Sigmoid colon (tissue), 7 donors: Measurements from ENCODE around the gene DPY19L3. TPM values are rescaled to one million over a fixed set of nuclear protein-coding genes. Genes with fewer than 3 reads are reported as not detected.
"Not testable (repeated sequence)": the region's sequence is repeated elsewhere in the genome, so short reads cannot be mapped to it uniquely, and the experiment has no call there.

Source experiments
- DNase-seq: peaks from one replicate; pipeline ENCODE4 v3.0.0-alpha.2; 2019
- H3K27ac ChIP-seq, 4 donors: fragments of 200-600 bp; sonication (generic); one replicate each; pipeline ENCODE4 v1.5.1; 2016 to 2019; ENCODE audit warnings: mild to moderate bottlenecking in 1 of 4
- H3K27me3 ChIP-seq, 3 donors: fragments of 200-600 bp; sonication (generic); one replicate each; pipeline ENCODE4 v1.5.1; 2019; ENCODE audit warnings: mild to moderate bottlenecking in 1 of 3
- H3K36me3 ChIP-seq, 4 donors: fragments of 200-600 bp; sonication (generic); one replicate each; pipeline ENCODE4 v1.5.1; 2016 to 2019
- H3K4me1 ChIP-seq, 4 donors: fragments of 200-600 bp; sonication (generic); one replicate each; pipeline ENCODE4 v1.5.1; 2017 to 2019
- H3K4me3 ChIP-seq, 4 donors: fragments of 200-600 bp; sonication (generic); one replicate each; pipeline ENCODE4 v1.5.1; 2017 to 2019; ENCODE audit warnings: mild to moderate bottlenecking in 2 of 4, moderate library complexity in 1 of 4
- H3K9me3 ChIP-seq, 4 donors: fragments of 200-600 bp in 3 of 4; sonication (generic) in 3 of 4; one replicate each; pipeline versions ENCODE4 v1.5.1 to v1.6.1; 2013 to 2019
- CTCF ChIP-seq, 4 experiments: fragments of 450-650 bp in 3 of 4; fragments of 200-600 bp in 1 of 4; IDR thresholded peaks; one replicate each; pipeline ENCODE4 v1.5.1; 2016 to 2019; ENCODE audit warnings: antibody characterized with exemption in 4 of 4, mild to moderate bottlenecking in 3 of 4, moderate library complexity in 2 of 4
- EP300 ChIP-seq, 4 donors: sonication (generic); formaldehyde crosslinking; IDR thresholded peaks; one replicate each; pipeline ENCODE4 v1.6.1; 2017; ENCODE audit warnings: antibody characterized with exemption in 4 of 4
- POLR2A ChIP-seq, 2 donors: fragments of 450-650 bp; IDR thresholded peaks; one replicate each; pipeline ENCODE4 v1.6.1; 2016; ENCODE audit warnings: antibody characterized with exemption in 2 of 2, mild to moderate bottlenecking in 2 of 2, moderate library complexity in 2 of 2
- POLR2AphosphoS5 ChIP-seq, 4 donors: sonication (generic); formaldehyde crosslinking; IDR thresholded peaks; one replicate each; pipeline ENCODE4 v1.6.1; 2017; ENCODE audit warnings: antibody characterized with exemption in 4 of 4
- WGBS, 2 donors: extraction: QIAGEN DNeasy Blood & Tissue Kit; methylation state at CpG; one replicate each; pipeline ENCODE4 v1.1.7; 2013; 5-methylcytosine and 5-hydroxymethylcytosine counted together
- intact Hi-C: fragments of 100-400 bp; cut with DNase I; formaldehyde crosslinking; loops from one replicate; pipeline ENCODE4 v1.15.1; 2023
- polyA plus RNA-seq, 3 donors: library from polyadenylated mRNA; stranded (reverse); fragments of 200-250 nt; gene quantifications; one replicate each; pipeline ENCODE4 v1.2.3, GENCODE V29; 2013
- total RNA-seq, 4 donors: library from RNA; depleted of rRNA; stranded (reverse); fragments of >200 nt; gene quantifications; one replicate each; pipeline ENCODE4 v1.1.0, GENCODE V29; 2016
- donor health status: healthy with polysubstance abuse.
- donor health status: Bipolar disorder and iron deficiency.
- donor health status: healthy.

The DPY19L3 gene
- total and polyA plus RNA-seq, 7 donors, result 1.2 to 33.5 (median 11.4) TPM

DNA sequence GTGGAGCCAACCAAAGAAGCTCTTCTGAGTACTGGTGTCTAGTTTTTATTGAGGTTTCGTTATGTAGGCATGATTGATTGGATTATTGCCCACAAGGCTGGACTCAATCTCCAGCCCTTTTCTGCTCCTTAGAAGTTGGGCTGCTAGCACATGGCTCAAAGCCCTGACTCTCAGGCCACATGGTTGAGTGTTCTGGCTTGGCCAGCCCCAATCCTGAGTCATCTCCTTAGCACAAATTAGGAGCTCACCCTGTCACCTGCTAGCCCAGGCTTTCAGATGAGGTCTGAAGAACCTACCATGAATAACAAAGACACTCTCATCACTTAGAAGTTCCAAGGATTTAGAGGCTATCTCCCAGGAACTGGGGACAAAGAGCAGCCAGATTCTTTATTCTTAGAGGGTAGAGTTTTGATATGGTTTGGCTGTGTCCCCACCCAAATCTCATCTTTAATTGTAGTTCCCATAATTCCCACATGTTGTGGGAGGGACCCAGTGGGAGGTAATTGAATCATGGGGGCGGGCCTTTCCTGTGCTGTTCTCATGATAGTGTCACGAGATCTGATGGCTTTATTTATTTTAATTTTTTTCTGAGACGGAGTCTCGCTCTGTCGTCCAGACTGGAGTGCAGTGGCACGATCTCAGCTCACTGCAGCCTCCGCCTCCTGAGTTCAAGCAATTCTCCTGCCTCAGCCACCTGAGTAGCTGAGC lies 11.3 kb downstream of the DPY19L3 start:
- no peak for DNase-seq
- TF ChIP-seq CTCF (IDR thresholded peaks at IDR 0.05), result no peak
- TF ChIP-seq POLR2AphosphoS5 (IDR thresholded peaks at IDR 0.05), result no peak
- no peak for TF ChIP-seq EP300 (IDR thresholded peaks at IDR 0.05)
- no peak for TF ChIP-seq POLR2A (IDR thresholded peaks at IDR 0.05)
- H3K27ac ChIP-seq, result no peak overlapping the region
- WGBS, 2 donors, result 92 to 94% methylated on average over 8 of the region's 8 CpGs
- intact Hi-C loops, result no loop called here
- H3K4me1 ChIP-seq, result no peaks in the 10 kb centered on the region
- no peaks in the 10 kb centered on the region for H3K27me3 ChIP-seq
- no peak overlapping the region for H3K4me3 ChIP-seq
- H3K9me3 ChIP-seq, result no peaks in the 10 kb centered on the region
- H3K36me3 ChIP-seq, result peaks cover 1 to 31% (median 1%) of the 10 kb centered on the region in 4 donors

- WGBS, 2 donors, result 92 to 93% methylated on average over 3 of the region's 3 CpGs
- Histone ChIP-seq H3K27ac (no peak overlapping the region), H3K4me1 (no peaks in the 10 kb centered on the region), H3K4me3 (no peak overlapping the region), H3K27me3 (no peaks in the 10 kb centered on the region), H3K9me3 (no peaks in the 10 kb centered on the region), H3K36me3 (peaks cover 0 to 20% (median 0%) of the 10 kb centered on the region in 4 donors)
- no peak for DNase-seq
- TF ChIP-seq CTCF (IDR thresholded peaks at IDR 0.05), result no peak
- no peak for TF ChIP-seq POLR2AphosphoS5 (IDR thresholded peaks at IDR 0.05)
- no peak for TF ChIP-seq EP300 (IDR thresholded peaks at IDR 0.05)
- TF ChIP-seq POLR2A (IDR thresholded peaks at IDR 0.05), result no peak
- intact Hi-C loops, result no loop called here
These were observed 12.6 kb downstream of the DPY19L3 start for GRCh38 chr19:32418155-32418554.

DNA sequence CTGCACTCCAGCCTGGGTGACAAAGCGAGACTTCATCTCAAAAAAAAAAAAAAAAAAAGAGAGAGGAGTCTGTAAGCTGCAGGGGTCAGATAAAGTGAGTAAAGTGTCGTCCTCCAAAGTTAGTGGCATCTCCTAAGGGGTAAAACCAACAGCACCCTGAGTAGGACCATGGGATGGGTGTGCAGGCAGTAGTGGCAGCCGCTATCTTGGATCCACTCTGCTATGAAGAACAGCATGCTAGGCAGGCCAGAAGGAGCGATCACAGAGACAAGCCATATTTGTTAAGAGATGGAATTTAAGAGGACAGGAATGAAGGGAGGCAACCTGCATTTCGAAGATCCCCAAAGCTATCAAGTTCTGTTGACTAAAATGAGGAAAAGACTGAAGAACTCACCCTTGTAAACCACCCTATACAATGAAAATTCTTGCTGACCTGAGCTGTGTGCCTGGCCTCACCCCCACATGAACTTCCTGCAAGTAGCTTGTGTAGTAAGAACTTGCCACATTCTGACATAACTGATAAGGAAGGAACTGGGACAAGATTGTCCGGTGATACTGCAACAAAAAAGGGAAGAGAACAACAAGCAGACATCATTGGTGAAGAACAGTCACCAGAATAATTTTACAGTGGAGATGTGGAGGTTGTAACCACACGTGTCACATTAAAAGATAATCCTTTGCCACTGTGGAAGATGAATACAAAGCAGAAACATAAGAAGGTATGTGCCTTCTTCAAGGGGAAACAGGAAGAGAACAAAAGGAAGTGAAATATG lies 16.2 kb downstream of the DPY19L3 start:
- no peak overlapping the region for H3K4me3 ChIP-seq
- H3K4me1 ChIP-seq, result no peaks in the 10 kb centered on the region
- H3K27me3 ChIP-seq, result no peaks in the 10 kb centered on the region
- TF ChIP-seq POLR2AphosphoS5 (IDR thresholded peaks at IDR 0.05) (no peak), CTCF (IDR thresholded peaks at IDR 0.05) (no peak), POLR2A (IDR thresholded peaks at IDR 0.05) (no peak), EP300 (IDR thresholded peaks at IDR 0.05) (no peak)
- H3K27ac ChIP-seq, result no peak overlapping the region
- intact Hi-C loops, result no loop called here
- H3K36me3 ChIP-seq, result peaks cover 0 to 7% (median 0%) of the 10 kb centered on the region in 4 donors
- H3K9me3 ChIP-seq, result no peaks in the 10 kb centered on the region
- no peak for DNase-seq
- WGBS, 2 donors, result 71 to 79% methylated on average over 7 of the region's 7 CpGs

- no peak overlapping the region for H3K27ac ChIP-seq
- WGBS, 2 donors, result 68 to 76% methylated on average over 3 of the region's 3 CpGs
- DNase-seq, result no peak
- no peaks in the 10 kb centered on the region for H3K4me1 ChIP-seq
- intact Hi-C loops, result no loop called here
- H3K27me3 ChIP-seq, result no peaks in the 10 kb centered on the region
- H3K9me3 ChIP-seq, result no peaks in the 10 kb centered on the region
- TF ChIP-seq EP300 (IDR thresholded peaks at IDR 0.05), result no peak
- TF ChIP-seq POLR2A (IDR thresholded peaks at IDR 0.05), result no peak
- TF ChIP-seq POLR2AphosphoS5 (IDR thresholded peaks at IDR 0.05), result no peak
- no peak for TF ChIP-seq CTCF (IDR thresholded peaks at IDR 0.05)
- peaks cover 0 to 7% (median 0%) of the 10 kb centered on the region in 4 donors for H3K36me3 ChIP-seq
- no peak overlapping the region for H3K4me3 ChIP-seq
These were observed 16.9 kb downstream of the DPY19L3 start for GRCh38 chr19:32422435-32422834.

- H3K27me3 ChIP-seq, H3K4me3 ChIP-seq, H3K9me3 ChIP-seq, DNase-seq, H3K4me1 ChIP-seq, H3K27ac ChIP-seq, intact Hi-C loops: not testable (repeated sequence)
- WGBS, 2 donors, result 99% methylated on average over 3 of the region's 3 CpGs
- peaks cover 0 to 11% (median 0%) of the 10 kb centered on the region in 4 donors for H3K36me3 ChIP-seq
These were observed 18.4 kb downstream of the DPY19L3 start for GRCh38 chr19:32423944-32424343.
